Skeletal muscle cell (primary cell): ENCODE results near the gene POP5.
A peak's percentile ranks its signal among the peaks of the same experiment; 100 is the strongest.

Experiments used
- DNase-seq: peaks from one replicate; pipeline ENCODE4 v3.0.0-alpha.2; 2010; ENCODE audit warnings: low read depth
- H3K4me3 ChIP-seq: 2 replicates; pipeline ENCODE4 v1.5.1; 2011; ENCODE audit warnings: low read depth, mild to moderate bottlenecking, control low read depth, low read length, moderate library complexity

Gene POP5

GRCh38 chr12:120592121-120593049, 11.2 kb upstream of the POP5 start:
- no peak overlapping the region for H3K4me3 ChIP-seq
- DNase-seq: no peak

GRCh38 chr12:120590741-120591407, 9.7 kb upstream of the POP5 start:
- H3K4me3 ChIP-seq: no peak overlapping the region
- DNase-seq: no peak

GRCh38 chr12:120588948-120589930, 8.0 kb upstream of the POP5 start:
- H3K4me3 ChIP-seq: no peak overlapping the region
- DNase-seq: no peak

GRCh38 chr12:120588371-120588770, 7.2 kb upstream of the POP5 start:
- H3K4me3 ChIP-seq: no peak overlapping the region

GRCh38 chr12:120586860-120587259, 5.7 kb upstream of the POP5 start:
- H3K4me3 ChIP-seq: no peak overlapping the region
- no peak for DNase-seq

More at GRCh38 chr12:120588371-120588770, 7.2 kb upstream of the POP5 start:
- DNase-seq: no peak

- no peak overlapping the region for H3K4me3 ChIP-seq
- DNase-seq: no peak
Observed at GRCh38 chr12:120586206-120586605, 5.0 kb upstream of the POP5 start.

- DNase-seq: no peak
- H3K4me3 ChIP-seq: peak overlapping the region; percentile 43
Observed at GRCh38 chr12:120584343-120585149, 3.3 kb upstream of the POP5 start.

GRCh38 chr12:120583478-120584030, 2.4 kb upstream of the POP5 start:
- DNase-seq: no peak
- no peak overlapping the region for H3K4me3 ChIP-seq

- peak overlapping the region; percentile 95 for H3K4me3 ChIP-seq
- DNase-seq: no peak
Observed at GRCh38 chr12:120581998-120582397, 796 bp upstream of the POP5 start.

- no peak for DNase-seq
- H3K4me3 ChIP-seq: no peak overlapping the region
Observed at GRCh38 chr12:120579179-120579578, 2.0 kb downstream of the POP5 start.

- DNase-seq: no peak
Observed at GRCh38 chr12:120574106-120574505, 7.1 kb downstream of the POP5 start.

GRCh38 chr12:120573560-120573959, 7.6 kb downstream of the POP5 start:
- H3K4me3 ChIP-seq: no peak overlapping the region
- no peak for DNase-seq

More at GRCh38 chr12:120574106-120574505, 7.1 kb downstream of the POP5 start:
- no peak overlapping the region for H3K4me3 ChIP-seq

GRCh38 chr12:120571299-120571698, 9.9 kb downstream of the POP5 start:
- no peak for DNase-seq

GRCh38 chr12:120563495-120563894, 17.7 kb downstream of the POP5 start:
- H3K4me3 ChIP-seq: no peak overlapping the region
- DNase-seq: no peak

More at GRCh38 chr12:120571299-120571698, 9.9 kb downstream of the POP5 start:
- H3K4me3 ChIP-seq: no peak overlapping the region

- no peak overlapping the region for H3K4me3 ChIP-seq
- no peak for DNase-seq
Observed at GRCh38 chr12:120562906-120563305, 18.3 kb downstream of the POP5 start.

- H3K4me3 ChIP-seq: no peak overlapping the region
Observed at GRCh38 chr12:120557589-120557988, 23.6 kb downstream of the POP5 start.

GRCh38 chr12:120554678-120555077, 26.5 kb downstream of the POP5 start:
- no peak overlapping the region for H3K4me3 ChIP-seq
- no peak for DNase-seq

More at GRCh38 chr12:120557589-120557988, 23.6 kb downstream of the POP5 start:
- no peak for DNase-seq

- DNase-seq: no peak
- no peak overlapping the region for H3K4me3 ChIP-seq
Observed at GRCh38 chr12:120546050-120546386, 35.2 kb downstream of the POP5 start.
